MM.1S (cell line): ENCODE data around the gene TRUB2.

Experiments
- CTCF ChIP-seq: fragments of 300-600 bp; sonication (generic); IDR thresholded peaks from 2 replicates; pipeline ENCODE4 v1.5.1; 2016; ENCODE audit warnings: antibody characterized with exemption, low read length, mixed read lengths
- EZH2 ChIP-seq: fragments of 300-600 bp; sonication (generic); optimal IDR thresholded peaks from 2 replicates; pipeline ENCODE3; 2017; ENCODE audit warnings: low read depth, mild to moderate bottlenecking, antibody characterized with exemption, low read length, mixed read lengths

GRCh38 chr9:128259156-128259555 is 63.1 kb downstream of the TRUB2 start:
- no peak for TF ChIP-seq CTCF
- TF ChIP-seq EZH2: no peak
